ENCODE results near the gene CTSF.
A peak's percentile ranks its signal among the peaks of the same experiment; 100 is the strongest.

The CTSF gene

GRCh38 chr11:66567787-66568123 lies 651 bp downstream of the CTSF start:
- in situ Hi-C loops (cut with HindIII; ENCODE audit: low pct_ligation_motif_present, low sequenced_read_pairs) = no loop called here
- Histone ChIP-seq H3K27me3 (replicated peaks) (no peaks in the 10 kb centered on the region), H3K36me3 (replicated peaks) (no peaks in the 10 kb centered on the region), H3K27ac (no peak overlapping the region), H3K4me3 (ENCODE audit: low read depth, low read length) (peak overlapping the region; percentile 47)
- TF ChIP-seq CTCF (IDR thresholded peaks at IDR 0.05; ENCODE audit: low read depth, low read length, missing control alignments) = no peak
- no peak for DNase-seq

- Histone ChIP-seq H3K27me3 (replicated peaks) (no peaks in the 10 kb centered on the region), H3K36me3 (replicated peaks) (no peaks in the 10 kb centered on the region), H3K27ac (no peak overlapping the region), H3K4me3 (ENCODE audit: low read depth, low read length) (no peak overlapping the region)
- DNase-seq = no peak
- no peak for TF ChIP-seq CTCF (IDR thresholded peaks at IDR 0.05; ENCODE audit: low read depth, low read length, missing control alignments)
- in situ Hi-C loops (cut with HindIII; ENCODE audit: low pct_ligation_motif_present, low sequenced_read_pairs) = no loop called here
Measured at GRCh38 chr11:66566221-66566620, 2.2 kb downstream of the CTSF start.

- Histone ChIP-seq H3K4me3 (ENCODE audit: low read depth, low read length) (no peak overlapping the region), H3K27ac (no peak overlapping the region), H3K36me3 (replicated peaks) (no peaks in the 10 kb centered on the region), H3K27me3 (replicated peaks) (no peaks in the 10 kb centered on the region)
- TF ChIP-seq CTCF (IDR thresholded peaks at IDR 0.05; ENCODE audit: low read depth, low read length, missing control alignments) = no peak
- in situ Hi-C loops (cut with HindIII; ENCODE audit: low pct_ligation_motif_present, low sequenced_read_pairs) = no loop called here
- no peak for DNase-seq
Measured at GRCh38 chr11:66564984-66565383, 3.4 kb downstream of the CTSF start.

GRCh38 chr11:66564538-66564937 lies 3.9 kb downstream of the CTSF start:
- Histone ChIP-seq H3K4me3 (ENCODE audit: low read depth, low read length) (no peak overlapping the region), H3K27ac (no peak overlapping the region), H3K27me3 (replicated peaks) (no peaks in the 10 kb centered on the region), H3K36me3 (replicated peaks) (no peaks in the 10 kb centered on the region)
- DNase-seq = no peak
- TF ChIP-seq CTCF (IDR thresholded peaks at IDR 0.05; ENCODE audit: low read depth, low read length, missing control alignments) = no peak
- in situ Hi-C loops (cut with HindIII; ENCODE audit: low pct_ligation_motif_present, low sequenced_read_pairs) = no loop called here

GRCh38 chr11:66563832-66564231 lies 4.6 kb downstream of the CTSF start:
- H3K36me3 ChIP-seq (replicated peaks) = no peaks in the 10 kb centered on the region
- in situ Hi-C loops (cut with HindIII; ENCODE audit: low pct_ligation_motif_present, low sequenced_read_pairs) = no loop called here
- no peak for TF ChIP-seq CTCF (IDR thresholded peaks at IDR 0.05; ENCODE audit: low read depth, low read length, missing control alignments)
- no peaks in the 10 kb centered on the region for H3K27me3 ChIP-seq (replicated peaks)
- no peak overlapping the region for H3K4me3 ChIP-seq (ENCODE audit: low read depth, low read length)
- no peak for DNase-seq
- H3K27ac ChIP-seq = no peak overlapping the region

GRCh38 chr11:66562907-66563583 lies 5.4 kb downstream of the CTSF start:
- in situ Hi-C loops (cut with HindIII; ENCODE audit: low pct_ligation_motif_present, low sequenced_read_pairs) = no loop called here
- no peaks in the 10 kb centered on the region for H3K36me3 ChIP-seq (replicated peaks)
- no peak for DNase-seq
- no peak overlapping the region for H3K27ac ChIP-seq
- no peak for TF ChIP-seq CTCF (IDR thresholded peaks at IDR 0.05; ENCODE audit: low read depth, low read length, missing control alignments)
- H3K27me3 ChIP-seq (replicated peaks) = no peaks in the 10 kb centered on the region
- H3K4me3 ChIP-seq (ENCODE audit: low read depth, low read length) = no peak overlapping the region
